GM23338 (cell line): ENCODE measurements around the gene MAG. TPM values are rescaled to one million over a fixed set of nuclear protein-coding genes. Genes with fewer than 3 reads are reported as not detected.

ENCODE experiments used
- ATAC-seq: fragments of 200-7000 bp; cut with Tn5 transposase; 3 replicates; pipeline ENCODE4 v1.9.1; 2020
- DNase-seq: peaks from one replicate; pipeline ENCODE4 v3.0.0-alpha.2; 2015; ENCODE audit warnings: low spot score
- H2AFZ ChIP-seq: fragments of 200-600 bp; sonication (generic); 2 replicates; pipeline ENCODE4 v1.8.0; 2016; ENCODE audit warnings: antibody characterized with exemption, mild to moderate bottlenecking, moderate library complexity
- H3F3A ChIP-seq: fragments of 200-600 bp; sonication (generic); replicated peaks from 2 replicates; pipeline ENCODE4 v1.8.0; 2017; ENCODE audit warnings: antibody characterized with exemption, mixed run types, low read depth
- H3K27ac ChIP-seq: fragments of 200-600 bp; sonication (generic); 2 replicates; pipeline ENCODE4 v1.6.1; 2016; ENCODE audit warnings: low read depth
- H3K27me3 ChIP-seq: fragments of 200-600 bp; sonication (generic); 2 replicates; pipeline ENCODE4 v1.8.0; 2016; ENCODE audit warnings: mild to moderate bottlenecking, mixed run types, moderate library complexity; ENCODE audit not compliant: insufficient read depth
- H3K36me3 ChIP-seq: fragments of 200-600 bp; sonication (generic); 2 replicates; pipeline ENCODE4 v1.8.0; 2016; ENCODE audit warnings: mild to moderate bottlenecking; ENCODE audit not compliant: insufficient read depth
- H3K4me1 ChIP-seq: fragments of 200-600 bp; sonication (generic); 2 replicates; pipeline ENCODE4 v1.8.0; 2016; ENCODE audit warnings: mild to moderate bottlenecking, moderate library complexity; ENCODE audit not compliant: insufficient read depth
- H3K4me2 ChIP-seq: fragments of 200-600 bp; sonication (generic); 2 replicates; pipeline ENCODE4 v1.7.1; 2017; ENCODE audit warnings: mixed run types
- H3K4me3 ChIP-seq: fragments of 200-600 bp; sonication (generic); 2 replicates; pipeline ENCODE4 v1.6.1; 2016; ENCODE audit warnings: mixed run types
- H3K79me2 ChIP-seq: fragments of 200-600 bp; sonication (generic); replicated peaks from 2 replicates; pipeline ENCODE4 v1.8.0; 2017; ENCODE audit warnings: mild to moderate bottlenecking; ENCODE audit not compliant: insufficient read depth
- H3K9me2 ChIP-seq: fragments of 200-600 bp; sonication (generic); 2 replicates; pipeline ENCODE4 v1.8.0; 2017; ENCODE audit not compliant: insufficient read depth
- H4K20me1 ChIP-seq: fragments of 200-600 bp; sonication (generic); replicated peaks from 2 replicates; pipeline ENCODE4 v1.8.0; 2017; ENCODE audit warnings: mild to moderate bottlenecking; ENCODE audit not compliant: insufficient read depth
- H3K27ac Mint-ChIP-seq: 2 replicates; pipeline ENCODE4 v1.8.0; 2020; ENCODE audit warnings: inconsistent platforms, mild to moderate bottlenecking, moderate library complexity, mixed read lengths
- H3K27me3 Mint-ChIP-seq: 3 replicates; pipeline ENCODE4 v1.8.0; 2022; ENCODE audit warnings: low read depth, mild to moderate bottlenecking, moderate library complexity, mixed read lengths, inconsistent platforms; ENCODE audit not compliant: insufficient read depth, poor library complexity
- H3K36me3 Mint-ChIP-seq: 3 replicates; pipeline ENCODE4 v1.8.0; 2021; ENCODE audit warnings: low read depth, mild to moderate bottlenecking, inconsistent platforms, moderate library complexity, mixed read lengths
- H3K4me1 Mint-ChIP-seq: 3 replicates; pipeline ENCODE4 v1.8.0; 2020; ENCODE audit warnings: mild to moderate bottlenecking, inconsistent platforms, mixed read lengths
- H3K4me3 Mint-ChIP-seq: 3 replicates; pipeline ENCODE4 v1.8.0; 2021; ENCODE audit warnings: moderate library complexity, mild to moderate bottlenecking, inconsistent platforms, mixed read lengths
- H3K9me3 Mint-ChIP-seq: 3 replicates; pipeline ENCODE4 v1.8.0; 2020; ENCODE audit warnings: moderate library complexity, mild to moderate bottlenecking, inconsistent platforms, mixed read lengths
- CREB1 ChIP-seq: fragments of 250-450 bp; sonication (Bioruptor Pico); IDR thresholded peaks from 2 replicates; pipeline ENCODE4 v1.5.0; 2020; ENCODE audit warnings: low read depth, mild to moderate bottlenecking, moderate library complexity
- ETS1 ChIP-seq: IDR thresholded peaks from 2 replicates; pipeline ENCODE4 v1.6.1; 2016; ENCODE audit warnings: antibody characterized with exemption
- EZH2 ChIP-seq: fragments of 200-600 bp; sonication (generic); IDR thresholded peaks from one replicate; pipeline ENCODE4 v1.8.0; 2017; ENCODE audit warnings: antibody characterized with exemption, mild to moderate bottlenecking, low read depth; ENCODE audit not compliant: unreplicated experiment
- EZH2phosphoT487 ChIP-seq: fragments of 200-600 bp; sonication (generic); IDR thresholded peaks from one replicate; pipeline ENCODE4 v1.8.1; 2018; ENCODE audit warnings: antibody characterized with exemption; ENCODE audit not compliant: unreplicated experiment
- JUNB ChIP-seq: IDR thresholded peaks from one replicate; pipeline ENCODE4 v1.6.1; 2016; ENCODE audit warnings: antibody characterized with exemption; ENCODE audit not compliant: unreplicated experiment
- NANOG ChIP-seq: IDR thresholded peaks from 2 replicates; pipeline ENCODE4 v1.6.1; 2016; ENCODE audit warnings: antibody characterized with exemption, borderline replicate concordance
- POLR2AphosphoS5 ChIP-seq: IDR thresholded peaks from 2 replicates; pipeline ENCODE4 v1.6.1; 2016; ENCODE audit warnings: antibody characterized with exemption, low read depth
- REST ChIP-seq: IDR thresholded peaks from one replicate; pipeline ENCODE4 v1.6.1; 2018; ENCODE audit warnings: antibody characterized with exemption; ENCODE audit not compliant: unreplicated experiment
- STAT1 ChIP-seq: IDR thresholded peaks from one replicate; pipeline ENCODE4 v1.6.1; 2016; ENCODE audit warnings: antibody characterized with exemption; ENCODE audit not compliant: unreplicated experiment
- ZNF114 ChIP-seq: fragments of 250-450 bp; sonication (Bioruptor Pico); IDR thresholded peaks from 2 replicates; pipeline ENCODE4 v1.5.0; 2020; ENCODE audit warnings: mild to moderate bottlenecking, moderate library complexity
- ZNF331 ChIP-seq: fragments of 250-450 bp; sonication (Bioruptor Pico); IDR thresholded peaks from 2 replicates; pipeline ENCODE4 v1.5.0; 2020; ENCODE audit warnings: low read depth, mild to moderate bottlenecking, moderate library complexity
- polyA plus RNA-seq: library from polyadenylated mRNA; unstranded; fragments of >200 nt; fragmentation: Nextera tagmentation; extraction: Ambion mirVana; gene quantifications from 2 replicates; pipeline ENCODE4 v1.2.1, GENCODE V29; 2016
- total RNA-seq: library from RNA; depleted of rRNA; stranded (reverse); fragments of >200 nt; shearing (Covaris generic); gene quantifications from 2 replicates; pipeline ENCODE4 v1.2.3, GENCODE V29; 2014
- TF ChIP-seq, protein P1 (sequence below): fragments of 250-450 bp; sonication (Bioruptor Pico); IDR thresholded peaks from 2 replicates; pipeline ENCODE4 v1.5.0; 2020; ENCODE audit warnings: mild to moderate bottlenecking, moderate library complexity
- TF ChIP-seq, protein P2 (sequence below), 2 experiments: fragments of 200-600 bp in 1 of 2; sonication (generic) in 1 of 2; conservative IDR thresholded peaks; 2 replicates each; pipeline versions ENCODE4 v1.5.1 to v1.6.1; 2016 to 2017; ENCODE audit warnings: antibody characterized with exemption in 2 of 2, low read depth in 2 of 2, mild to moderate bottlenecking in 2 of 2, moderate library complexity in 1 of 2

MAG gene
- total and polyA plus RNA-seq, 2 experiments from 2014 or later, result 0.61 to 1.3 TPM

- Histone ChIP-seq H2AFZ (no peak overlapping the region), H4K20me1 (peaks cover 35% of the 10 kb centered on the region), H3K4me3 (no peak overlapping the region), H3K27ac (0 out of 2 replicates have a peak overlapping the region, but pooled peaks have one; percentile 19), H3F3A (no peaks in the 10 kb centered on the region), H3K4me2 (no peak overlapping the region), H3K36me3 (peaks cover 23% of the 10 kb centered on the region; the same call in 1 of the 2 replicates), H3K79me2 (peaks cover 47% of the 10 kb centered on the region), H3K4me1 (no peaks in the 10 kb centered on the region), H3K27me3 (no peaks in the 10 kb centered on the region), H3K9me2 (no peaks in the 10 kb centered on the region)
- peaks cover 22% of the 10 kb centered on the region for H3K27me3 Mint-ChIP-seq
- ATAC-seq, result no peak
- no peak overlapping the region; the same call in 2 of the 3 replicates for H3K4me3 Mint-ChIP-seq
- TF ChIP-seq STAT1 (no peak), ZNF114 (no peak), REST (no peak), ETS1 (no peak), EZH2 (no peak), JUNB (no peak), CREB1 (CRISPR knock-in tag) (no peak), POLR2AphosphoS5 (no peak), ZNF331 (CRISPR knock-in tag) (no peak), EZH2phosphoT487 (no peak), NANOG (no peak)
- TF ChIP-seq, protein P1, sequence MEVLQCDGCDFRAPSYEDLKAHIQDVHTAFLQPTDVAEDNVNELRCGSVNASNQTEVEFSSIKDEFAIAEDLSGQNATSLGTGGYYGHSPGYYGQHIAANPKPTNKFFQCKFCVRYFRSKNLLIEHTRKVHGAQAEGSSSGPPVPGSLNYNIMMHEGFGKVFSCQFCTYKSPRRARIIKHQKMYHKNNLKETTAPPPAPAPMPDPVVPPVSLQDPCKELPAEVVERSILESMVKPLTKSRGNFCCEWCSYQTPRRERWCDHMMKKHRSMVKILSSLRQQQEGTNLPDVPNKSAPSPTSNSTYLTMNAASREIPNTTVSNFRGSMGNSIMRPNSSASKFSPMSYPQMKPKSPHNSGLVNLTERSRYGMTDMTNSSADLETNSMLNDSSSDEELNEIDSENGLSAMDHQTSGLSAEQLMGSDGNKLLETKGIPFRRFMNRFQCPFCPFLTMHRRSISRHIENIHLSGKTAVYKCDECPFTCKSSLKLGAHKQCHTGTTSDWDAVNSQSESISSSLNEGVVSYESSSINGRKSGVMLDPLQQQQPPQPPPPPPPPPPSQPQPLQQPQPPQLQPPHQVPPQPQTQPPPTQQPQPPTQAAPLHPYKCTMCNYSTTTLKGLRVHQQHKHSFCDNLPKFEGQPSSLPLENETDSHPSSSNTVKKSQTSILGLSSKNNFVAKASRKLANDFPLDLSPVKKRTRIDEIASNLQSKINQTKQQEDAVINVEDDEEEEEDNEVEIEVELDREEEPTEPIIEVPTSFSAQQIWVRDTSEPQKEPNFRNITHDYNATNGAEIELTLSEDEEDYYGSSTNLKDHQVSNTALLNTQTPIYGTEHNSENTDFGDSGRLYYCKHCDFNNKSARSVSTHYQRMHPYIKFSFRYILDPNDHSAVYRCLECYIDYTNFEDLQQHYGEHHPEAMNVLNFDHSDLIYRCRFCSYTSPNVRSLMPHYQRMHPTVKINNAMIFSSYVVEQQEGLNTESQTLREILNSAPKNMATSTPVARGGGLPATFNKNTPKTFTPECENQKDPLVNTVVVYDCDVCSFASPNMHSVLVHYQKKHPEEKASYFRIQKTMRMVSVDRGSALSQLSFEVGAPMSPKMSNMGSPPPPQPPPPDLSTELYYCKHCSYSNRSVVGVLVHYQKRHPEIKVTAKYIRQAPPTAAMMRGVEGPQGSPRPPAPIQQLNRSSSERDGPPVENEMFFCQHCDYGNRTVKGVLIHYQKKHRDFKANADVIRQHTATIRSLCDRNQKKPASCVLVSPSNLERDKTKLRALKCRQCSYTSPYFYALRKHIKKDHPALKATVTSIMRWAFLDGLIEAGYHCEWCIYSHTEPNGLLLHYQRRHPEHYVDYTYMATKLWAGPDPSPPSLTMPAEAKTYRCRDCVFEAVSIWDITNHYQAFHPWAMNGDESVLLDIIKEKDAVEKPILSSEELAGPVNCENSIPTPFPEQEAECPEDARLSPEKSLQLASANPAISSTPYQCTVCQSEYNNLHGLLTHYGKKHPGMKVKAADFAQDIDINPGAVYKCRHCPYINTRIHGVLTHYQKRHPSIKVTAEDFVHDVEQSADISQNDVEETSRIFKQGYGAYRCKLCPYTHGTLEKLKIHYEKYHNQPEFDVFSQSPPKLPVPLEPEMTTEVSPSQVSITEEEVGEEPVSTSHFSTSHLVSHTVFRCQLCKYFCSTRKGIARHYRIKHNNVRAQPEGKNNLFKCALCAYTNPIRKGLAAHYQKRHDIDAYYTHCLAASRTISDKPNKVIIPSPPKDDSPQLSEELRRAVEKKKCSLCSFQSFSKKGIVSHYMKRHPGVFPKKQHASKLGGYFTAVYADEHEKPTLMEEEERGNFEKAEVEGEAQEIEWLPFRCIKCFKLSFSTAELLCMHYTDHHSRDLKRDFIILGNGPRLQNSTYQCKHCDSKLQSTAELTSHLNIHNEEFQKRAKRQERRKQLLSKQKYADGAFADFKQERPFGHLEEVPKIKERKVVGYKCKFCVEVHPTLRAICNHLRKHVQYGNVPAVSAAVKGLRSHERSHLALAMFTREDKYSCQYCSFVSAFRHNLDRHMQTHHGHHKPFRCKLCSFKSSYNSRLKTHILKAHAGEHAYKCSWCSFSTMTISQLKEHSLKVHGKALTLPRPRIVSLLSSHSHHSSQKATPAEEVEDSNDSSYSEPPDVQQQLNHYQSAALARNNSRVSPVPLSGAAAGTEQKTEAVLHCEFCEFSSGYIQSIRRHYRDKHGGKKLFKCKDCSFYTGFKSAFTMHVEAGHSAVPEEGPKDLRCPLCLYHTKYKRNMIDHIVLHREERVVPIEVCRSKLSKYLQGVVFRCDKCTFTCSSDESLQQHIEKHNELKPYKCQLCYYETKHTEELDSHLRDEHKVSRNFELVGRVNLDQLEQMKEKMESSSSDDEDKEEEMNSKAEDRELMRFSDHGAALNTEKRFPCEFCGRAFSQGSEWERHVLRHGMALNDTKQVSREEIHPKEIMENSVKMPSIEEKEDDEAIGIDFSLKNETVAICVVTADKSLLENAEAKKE (CRISPR knock-in tag), result no peak
- TF ChIP-seq, protein P2, sequence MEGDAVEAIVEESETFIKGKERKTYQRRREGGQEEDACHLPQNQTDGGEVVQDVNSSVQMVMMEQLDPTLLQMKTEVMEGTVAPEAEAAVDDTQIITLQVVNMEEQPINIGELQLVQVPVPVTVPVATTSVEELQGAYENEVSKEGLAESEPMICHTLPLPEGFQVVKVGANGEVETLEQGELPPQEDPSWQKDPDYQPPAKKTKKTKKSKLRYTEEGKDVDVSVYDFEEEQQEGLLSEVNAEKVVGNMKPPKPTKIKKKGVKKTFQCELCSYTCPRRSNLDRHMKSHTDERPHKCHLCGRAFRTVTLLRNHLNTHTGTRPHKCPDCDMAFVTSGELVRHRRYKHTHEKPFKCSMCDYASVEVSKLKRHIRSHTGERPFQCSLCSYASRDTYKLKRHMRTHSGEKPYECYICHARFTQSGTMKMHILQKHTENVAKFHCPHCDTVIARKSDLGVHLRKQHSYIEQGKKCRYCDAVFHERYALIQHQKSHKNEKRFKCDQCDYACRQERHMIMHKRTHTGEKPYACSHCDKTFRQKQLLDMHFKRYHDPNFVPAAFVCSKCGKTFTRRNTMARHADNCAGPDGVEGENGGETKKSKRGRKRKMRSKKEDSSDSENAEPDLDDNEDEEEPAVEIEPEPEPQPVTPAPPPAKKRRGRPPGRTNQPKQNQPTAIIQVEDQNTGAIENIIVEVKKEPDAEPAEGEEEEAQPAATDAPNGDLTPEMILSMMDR (conservative IDR thresholded peaks at IDR 0.05; ENCODE audit: low read depth in 2 of 2), result no peak
- peaks cover 84% of the 10 kb centered on the region for H3K36me3 Mint-ChIP-seq
- DNase-seq, result no peak
- no peak overlapping the region for H3K27ac Mint-ChIP-seq
- H3K9me3 Mint-ChIP-seq, result no peaks in the 10 kb centered on the region
- H3K4me1 Mint-ChIP-seq, result peaks cover 6% of the 10 kb centered on the region
These were observed 35.4 kb upstream of the MAG start for GRCh38 chr19:35256566-35256965.
